GM20431 (cell line): ENCODE data around the gene RPLP1.

ENCODE experiments used
- in situ Hi-C: fragments of 300-500 bp; cut with MseI, MboI; formaldehyde crosslinking; loops from one replicate; pipeline ENCODE4 v1.15.0; 2020; ENCODE audit warnings: low sequenced_read_pairs; ENCODE audit not compliant: unreplicated experiment

The RPLP1 gene

DNA sequence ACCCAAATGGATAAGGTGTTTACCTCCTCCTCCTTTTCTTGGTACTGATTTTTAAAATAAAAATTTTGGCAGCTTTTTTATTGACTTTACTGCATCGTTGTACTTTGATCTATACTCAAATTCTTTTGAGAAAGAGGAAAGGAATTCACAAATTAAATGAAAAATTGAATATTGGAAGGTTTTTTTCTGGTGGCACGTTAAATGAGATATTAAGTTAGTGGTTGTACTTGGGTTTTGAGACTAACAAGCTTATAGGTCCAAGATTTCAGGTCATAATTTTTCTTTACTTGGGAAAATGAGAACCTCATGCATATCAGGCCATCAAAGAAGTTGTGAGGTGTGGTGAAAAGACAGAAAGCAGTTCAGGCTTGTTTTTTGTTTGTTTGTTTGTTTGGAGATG lies 14.1 kb downstream of the RPLP1 start:
- in situ Hi-C loops = no loop called here

- in situ Hi-C loops = no loop called here
Observed at GRCh38 chr15:69467636-69468035, 15.0 kb downstream of the RPLP1 start.

GRCh38 chr15:69468241-69469121 lies 15.9 kb downstream of the RPLP1 start:
- in situ Hi-C loops = no loop called here

- in situ Hi-C loops = no loop called here
Observed at GRCh38 chr15:69469467-69470201, 17.0 kb downstream of the RPLP1 start.

DNA sequence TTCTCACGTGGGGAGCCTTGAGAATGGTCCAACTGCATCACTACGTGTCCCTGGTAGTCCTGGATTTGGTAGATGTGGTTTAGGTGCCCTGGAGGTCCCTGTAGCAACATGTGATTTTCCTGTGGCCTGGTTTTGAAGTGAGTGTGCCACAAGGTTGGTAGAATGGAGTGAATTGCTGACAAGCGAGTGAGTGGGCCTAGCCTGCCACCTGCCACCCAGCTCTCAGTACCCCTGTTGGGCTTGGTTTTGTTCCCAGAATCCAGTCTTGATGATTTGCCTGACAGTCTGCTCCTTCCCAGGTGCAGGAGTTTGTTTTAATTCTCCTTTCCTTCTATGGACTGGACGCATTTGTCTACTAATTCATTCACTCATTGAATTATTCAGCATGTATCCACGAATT lies 19.4 kb downstream of the RPLP1 start:
- in situ Hi-C loops = no loop called here

GRCh38 chr15:69472562-69472961 lies 19.9 kb downstream of the RPLP1 start:
- in situ Hi-C loops = no loop called here

GRCh38 chr15:69474291-69474690 lies 21.7 kb downstream of the RPLP1 start:
- in situ Hi-C loops = no loop called here

GRCh38 chr15:69474846-69475455 lies 22.3 kb downstream of the RPLP1 start:
- in situ Hi-C loops = loop anchor here (25.0 kb wide), 1 partner anchor 1337 kb away; no protein-coding TSS in a partner anchor

DNA sequence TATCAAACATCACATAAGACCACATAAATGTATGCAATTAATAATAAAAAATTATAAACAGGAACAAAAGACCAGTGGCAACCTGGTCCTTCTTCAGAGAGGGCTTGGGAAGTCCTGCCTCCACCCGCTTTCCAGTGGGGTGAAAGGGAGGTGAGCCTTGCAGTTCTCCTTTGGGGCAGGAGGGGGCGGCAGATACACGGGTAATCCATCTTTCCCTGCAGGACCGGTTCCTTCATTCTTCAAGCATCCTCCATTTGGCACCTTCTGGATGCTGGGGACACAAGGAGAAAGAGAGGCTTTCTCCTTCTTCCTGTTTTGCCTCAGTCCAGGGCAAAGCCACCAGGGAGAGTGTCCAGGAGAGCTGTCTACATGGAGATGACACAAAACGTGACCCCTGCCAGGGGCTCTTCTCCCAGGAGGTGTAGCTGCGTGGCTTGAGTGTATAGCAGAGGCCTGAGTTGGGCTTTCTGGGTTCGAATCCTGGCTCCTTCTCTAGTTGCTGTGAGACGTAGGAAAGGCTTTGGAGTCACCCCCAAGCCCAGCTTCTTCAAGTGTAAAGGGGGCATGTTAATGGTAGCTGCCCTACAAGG lies 23.2 kb downstream of the RPLP1 start:
- in situ Hi-C loops = loop anchor here (25.0 kb wide), 1 partner anchor 1336 kb away; no protein-coding TSS in a partner anchor

DNA sequence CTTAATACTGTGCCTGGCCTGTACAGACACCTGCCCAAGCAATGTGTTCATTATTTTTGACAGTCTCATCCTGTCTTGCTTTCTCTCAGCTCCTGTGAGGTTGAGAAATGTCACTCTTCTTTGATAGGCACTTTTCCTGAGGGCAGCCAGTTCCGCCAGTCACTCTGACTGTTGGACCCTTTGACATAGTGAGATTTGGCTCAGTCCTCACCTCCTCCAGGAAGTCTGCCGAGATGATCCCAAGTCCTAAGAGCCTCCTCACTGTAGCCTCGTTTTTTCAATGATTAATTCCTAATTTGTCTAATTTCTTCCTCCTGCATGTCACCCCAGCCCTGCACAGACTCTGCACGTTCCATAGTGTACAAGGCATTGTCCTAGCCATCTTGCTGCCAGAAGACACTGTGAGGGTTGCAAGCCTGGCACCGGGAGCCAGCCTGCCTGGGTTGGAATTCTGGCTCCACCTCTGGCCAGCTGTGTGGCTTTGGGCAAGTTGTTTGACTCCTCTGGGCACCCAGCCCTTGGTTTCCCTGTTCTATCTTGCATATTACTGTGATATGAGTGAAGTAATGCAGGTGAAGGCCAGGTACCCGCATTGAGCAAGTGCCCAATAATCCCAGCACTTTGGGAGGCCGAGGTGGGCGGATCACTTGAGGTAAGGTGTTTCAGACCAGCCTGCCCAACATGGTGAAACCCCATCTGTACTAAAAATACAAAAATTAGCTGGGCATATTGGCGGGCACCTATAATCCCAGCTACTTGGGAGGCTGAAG lies 24.3 kb downstream of the RPLP1 start:
- in situ Hi-C loops = loop anchor here (25.0 kb wide), 1 partner anchor 1335 kb away; no protein-coding TSS in a partner anchor

- in situ Hi-C loops = loop anchor here (25.0 kb wide), 1 partner anchor 1334 kb away; no protein-coding TSS in a partner anchor
Observed at GRCh38 chr15:69478259-69478781, 25.7 kb downstream of the RPLP1 start.

DNA sequence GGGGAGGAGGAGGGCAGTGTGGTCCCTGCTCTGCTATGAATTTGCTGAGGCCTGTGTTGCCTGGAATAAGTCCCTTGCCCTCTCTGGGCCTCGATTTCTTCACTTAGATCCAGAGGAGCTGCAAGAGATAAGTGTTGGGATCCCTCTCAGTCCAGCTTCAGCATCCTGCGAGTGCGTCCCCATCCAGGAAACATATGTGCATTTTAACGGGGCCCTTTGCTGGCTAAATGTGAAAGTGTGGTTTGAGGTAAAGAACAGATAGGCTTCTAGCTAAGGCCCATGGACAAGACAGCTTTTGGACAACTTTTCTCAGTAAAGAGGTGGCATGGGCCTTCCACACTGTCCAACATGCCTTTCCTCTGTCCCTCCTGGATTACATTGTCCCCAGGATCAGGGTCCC lies 26.5 kb downstream of the RPLP1 start:
- in situ Hi-C loops = loop anchor here (25.0 kb wide), 1 partner anchor 1333 kb away; no protein-coding TSS in a partner anchor

DNA sequence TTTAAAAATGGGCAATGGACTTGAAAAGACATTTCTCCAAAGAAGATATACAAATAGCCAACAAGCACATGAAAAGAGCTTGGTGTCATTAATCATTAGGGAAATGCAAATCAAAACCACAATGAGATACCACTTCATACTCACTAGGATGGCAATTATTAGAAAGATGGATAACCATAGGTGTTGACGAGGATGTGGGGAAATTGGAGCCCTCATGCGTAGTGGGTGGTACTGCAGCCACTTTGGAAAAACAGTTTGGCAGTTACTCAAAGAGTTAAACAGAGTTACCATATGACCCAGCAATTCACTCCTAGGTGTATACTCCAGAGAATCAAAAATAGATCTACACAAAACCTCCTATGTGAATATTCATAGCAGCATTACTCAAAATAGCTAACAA lies 27.4 kb downstream of the RPLP1 start:
- in situ Hi-C loops = loop anchor here (25.0 kb wide), 1 partner anchor 1332 kb away; no protein-coding TSS in a partner anchor

GRCh38 chr15:69480932-69481331 lies 28.3 kb downstream of the RPLP1 start:
- in situ Hi-C loops = loop anchor here (25.0 kb wide), 1 partner anchor 1331 kb away; no protein-coding TSS in a partner anchor

- in situ Hi-C loops = loop anchor here (25.0 kb wide), 1 partner anchor 1330 kb away; no protein-coding TSS in a partner anchor
Observed at GRCh38 chr15:69482686-69483256, 30.2 kb downstream of the RPLP1 start.

- in situ Hi-C loops = loop anchor here (25.0 kb wide), 1 partner anchor 1327 kb away; no protein-coding TSS in a partner anchor
Observed at GRCh38 chr15:69484837-69485236, 32.2 kb downstream of the RPLP1 start.

DNA sequence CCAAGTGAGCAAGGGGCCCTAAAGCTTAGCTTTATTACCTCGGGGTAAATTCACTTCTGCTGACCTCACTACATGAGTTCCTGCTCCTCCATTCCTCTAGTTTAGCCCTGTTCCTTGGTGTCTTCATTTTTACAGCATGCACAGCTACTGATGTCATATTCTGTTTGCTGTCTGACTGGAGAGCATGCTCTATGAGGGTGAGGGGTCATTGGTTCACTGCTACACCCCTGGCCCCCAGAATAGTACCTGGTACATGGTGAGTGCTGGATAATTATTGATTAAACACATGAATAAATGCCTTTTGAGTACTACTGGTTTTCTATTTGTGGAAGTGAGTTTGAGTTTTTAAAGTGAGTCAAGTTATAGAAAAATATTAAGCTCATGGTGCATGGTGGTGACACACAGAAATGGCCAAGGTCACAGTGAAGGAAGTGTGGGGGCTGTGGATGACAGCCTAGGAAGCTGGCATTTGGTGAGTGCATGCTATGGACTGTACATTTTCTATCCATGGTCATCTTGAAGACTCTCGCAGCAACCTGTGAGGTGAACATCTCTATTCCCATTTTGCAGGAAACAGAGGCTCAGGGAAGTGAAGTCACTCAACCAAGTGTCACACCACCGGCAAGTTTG lies 34.0 kb downstream of the RPLP1 start:
- in situ Hi-C loops = loop anchor here (25.0 kb wide), 1 partner anchor 1326 kb away; no protein-coding TSS in a partner anchor

- in situ Hi-C loops = loop anchor here (25.0 kb wide), 1 partner anchor 1323 kb away; no protein-coding TSS in a partner anchor
Observed at GRCh38 chr15:69489073-69489571, 36.5 kb downstream of the RPLP1 start.
